ENCODE results near the gene NUP133. TPM values are rescaled to one million over a fixed set of nuclear protein-coding genes. Genes with fewer than 3 reads are reported as not detected.
"Not testable (repeated sequence)": the region's sequence is repeated elsewhere in the genome, so short reads cannot be mapped to it uniquely, and the experiment has no call there.

NUP133 gene
- total and polyA plus RNA-seq, 4 donors: 5.7 to 22.7 (median 10.4) TPM

DNA sequence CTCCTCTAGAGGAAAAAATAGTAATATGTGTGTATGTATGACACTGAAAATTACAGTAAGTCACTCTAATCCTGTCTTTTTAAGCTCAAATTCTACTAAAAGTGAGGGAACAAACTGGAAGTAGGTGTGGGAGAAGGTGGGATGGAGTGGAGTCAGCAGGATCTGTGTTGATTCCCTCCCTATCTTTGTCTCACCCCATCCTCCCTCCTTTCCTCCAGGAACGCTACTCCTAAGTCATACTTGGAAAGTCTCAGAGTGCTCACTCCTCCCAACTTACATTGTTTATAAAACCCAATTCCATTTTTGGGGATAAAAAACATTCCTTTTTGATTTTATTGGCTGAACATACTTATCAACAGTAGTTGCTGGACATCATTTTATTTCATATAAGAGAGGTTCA, 14.9 kb upstream of the NUP133 start:
- H3K9ac ChIP-seq (ENCODE audit: low read depth in 1 of 2, low read length in 2 of 2): no peak overlapping the region
- no peaks in the 10 kb centered on the region for H3K27me3 ChIP-seq (ENCODE audit: control insufficient read depth in 4 of 4, insufficient read depth in 4 of 4, low read length in 3 of 4)
- H3K4me3 ChIP-seq (ENCODE audit: low read depth in 1 of 3, low read length in 3 of 3): no peak overlapping the region
- DNase-seq (ENCODE audit: low spot score): no peak
- 88% methylated on average over 1 of the region's 1 CpG for WGBS
- H3K36me3 ChIP-seq (ENCODE audit: control insufficient read depth in 4 of 4, insufficient read depth in 3 of 4, low read depth in 1 of 4, low read length in 3 of 4): peaks cover 5 to 60% (median 24%) of the 10 kb centered on the region in 4 donors
- H3K9me3 ChIP-seq (ENCODE audit: control insufficient read depth in 4 of 4, low read length in 3 of 4): no peaks in the 10 kb centered on the region
- H3K27ac ChIP-seq (ENCODE audit: low read depth in 1 of 2, low read length in 2 of 2): no peak overlapping the region
- no peaks in the 10 kb centered on the region for H3K4me1 ChIP-seq (ENCODE audit: control insufficient read depth in 4 of 4, insufficient read depth in 4 of 4, low read length in 3 of 4)
- no peak for TF ChIP-seq YY1 (IDR thresholded peaks at IDR 0.05)

DNA sequence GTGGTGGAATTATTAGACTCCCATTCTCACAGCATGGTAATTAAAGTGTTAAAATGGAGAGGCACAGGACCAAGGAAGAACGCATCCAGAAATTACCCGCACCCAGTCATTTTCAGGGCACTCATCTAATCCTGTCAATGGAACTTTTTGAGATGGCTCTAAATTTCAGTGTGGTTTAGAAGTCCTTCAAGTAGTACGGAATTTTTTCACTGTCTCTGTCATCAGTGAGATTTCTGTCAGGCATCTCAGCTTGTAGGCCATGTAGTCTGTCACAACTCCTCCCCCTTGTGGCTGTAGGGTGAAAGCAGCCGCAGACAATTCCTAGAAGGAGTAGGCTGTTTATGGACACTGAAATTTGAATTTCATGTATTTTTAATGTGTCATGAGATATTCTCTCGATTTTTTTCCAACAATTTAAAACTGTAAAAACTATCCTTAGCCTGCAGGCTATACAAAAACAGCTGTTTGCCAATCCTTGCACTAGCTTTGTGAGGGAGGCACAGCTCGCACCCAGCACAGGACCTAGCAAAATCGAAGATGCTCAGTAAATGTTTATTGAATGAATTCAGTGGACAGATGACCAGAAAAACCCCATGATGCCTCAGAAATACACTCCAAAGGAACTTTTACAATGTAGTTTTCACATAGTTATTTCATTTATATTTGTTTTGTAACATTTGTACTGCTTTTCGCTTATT, 6.6 kb upstream of the NUP133 start:
- Histone ChIP-seq H3K4me3 (ENCODE audit: low read depth in 1 of 3, low read length in 3 of 3) (no peak overlapping the region), H3K9ac (ENCODE audit: low read depth in 1 of 2, low read length in 2 of 2) (no peak overlapping the region), H3K36me3 (ENCODE audit: control insufficient read depth in 4 of 4, insufficient read depth in 3 of 4, low read depth in 1 of 4, low read length in 3 of 4) (peaks cover 0 to 11% (median 4%) of the 10 kb centered on the region in 4 donors), H3K27ac (ENCODE audit: low read depth in 1 of 2, low read length in 2 of 2) (no peak overlapping the region), H3K9me3 (ENCODE audit: control insufficient read depth in 4 of 4, low read length in 3 of 4) (no peaks in the 10 kb centered on the region), H3K4me1 (ENCODE audit: control insufficient read depth in 4 of 4, insufficient read depth in 4 of 4, low read length in 3 of 4) (peaks cover 0 to 4% (median 1%) of the 10 kb centered on the region in 4 donors), H3K27me3 (ENCODE audit: control insufficient read depth in 4 of 4, insufficient read depth in 4 of 4, low read length in 3 of 4) (no peaks in the 10 kb centered on the region)
- peak; percentile 61 for DNase-seq (ENCODE audit: low spot score)
- TF ChIP-seq TAF1 (conservative IDR thresholded peaks at IDR 0.05) (no peak), HNF4G (IDR thresholded peaks at IDR 0.05) (no peak), RAD21 (IDR thresholded peaks at IDR 0.05) (peak; percentile 79 to 82), FOXA1 (IDR thresholded peaks at IDR 0.05) (no peak), SP1 (IDR thresholded peaks at IDR 0.05) (no peak)
- TF ChIP-seq, protein P1, sequence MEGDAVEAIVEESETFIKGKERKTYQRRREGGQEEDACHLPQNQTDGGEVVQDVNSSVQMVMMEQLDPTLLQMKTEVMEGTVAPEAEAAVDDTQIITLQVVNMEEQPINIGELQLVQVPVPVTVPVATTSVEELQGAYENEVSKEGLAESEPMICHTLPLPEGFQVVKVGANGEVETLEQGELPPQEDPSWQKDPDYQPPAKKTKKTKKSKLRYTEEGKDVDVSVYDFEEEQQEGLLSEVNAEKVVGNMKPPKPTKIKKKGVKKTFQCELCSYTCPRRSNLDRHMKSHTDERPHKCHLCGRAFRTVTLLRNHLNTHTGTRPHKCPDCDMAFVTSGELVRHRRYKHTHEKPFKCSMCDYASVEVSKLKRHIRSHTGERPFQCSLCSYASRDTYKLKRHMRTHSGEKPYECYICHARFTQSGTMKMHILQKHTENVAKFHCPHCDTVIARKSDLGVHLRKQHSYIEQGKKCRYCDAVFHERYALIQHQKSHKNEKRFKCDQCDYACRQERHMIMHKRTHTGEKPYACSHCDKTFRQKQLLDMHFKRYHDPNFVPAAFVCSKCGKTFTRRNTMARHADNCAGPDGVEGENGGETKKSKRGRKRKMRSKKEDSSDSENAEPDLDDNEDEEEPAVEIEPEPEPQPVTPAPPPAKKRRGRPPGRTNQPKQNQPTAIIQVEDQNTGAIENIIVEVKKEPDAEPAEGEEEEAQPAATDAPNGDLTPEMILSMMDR (IDR thresholded peaks at IDR 0.05; ENCODE audit: low read depth, low read length, missing input control): peak; percentile 83
- WGBS: 39% methylated on average over 8 of the region's 8 CpGs

DNA sequence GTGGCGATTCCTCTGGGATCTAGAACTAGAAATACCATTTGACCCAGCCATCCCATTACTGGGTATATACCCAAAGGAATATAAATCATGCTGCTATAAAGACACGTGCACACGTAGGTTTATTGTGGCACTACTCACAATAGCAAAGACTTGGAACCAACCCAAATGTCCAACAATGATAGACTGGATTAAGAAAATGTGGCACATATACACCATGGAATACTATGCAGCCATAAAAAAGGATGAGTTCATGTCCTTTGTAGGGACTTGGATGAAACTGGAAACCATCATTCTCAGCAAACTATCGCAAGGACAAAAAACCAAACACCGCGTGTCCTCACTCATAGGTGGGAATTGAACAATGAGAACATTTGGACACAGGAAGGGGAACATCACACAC, 3.5 kb upstream of the NUP133 start:
- not testable (repeated sequence) for H3K27ac ChIP-seq (ENCODE audit: low read depth in 1 of 2, low read length in 2 of 2); H3K36me3 ChIP-seq (ENCODE audit: control insufficient read depth in 4 of 4, insufficient read depth in 3 of 4, low read depth in 1 of 4, low read length in 3 of 4); H3K9ac ChIP-seq (ENCODE audit: low read depth in 1 of 2, low read length in 2 of 2); H3K4me3 ChIP-seq (ENCODE audit: low read depth in 1 of 3, low read length in 3 of 3); H3K27me3 ChIP-seq (ENCODE audit: control insufficient read depth in 4 of 4, insufficient read depth in 4 of 4, low read length in 3 of 4); H3K9me3 ChIP-seq (ENCODE audit: control insufficient read depth in 4 of 4, low read length in 3 of 4); DNase-seq (ENCODE audit: low spot score)
- 94% methylated on average over 6 of the region's 6 CpGs for WGBS
- H3K4me1 ChIP-seq (ENCODE audit: control insufficient read depth in 4 of 4, insufficient read depth in 4 of 4, low read length in 3 of 4): peaks cover 0 to 26% (median 15%) of the 10 kb centered on the region in 4 donors

DNA sequence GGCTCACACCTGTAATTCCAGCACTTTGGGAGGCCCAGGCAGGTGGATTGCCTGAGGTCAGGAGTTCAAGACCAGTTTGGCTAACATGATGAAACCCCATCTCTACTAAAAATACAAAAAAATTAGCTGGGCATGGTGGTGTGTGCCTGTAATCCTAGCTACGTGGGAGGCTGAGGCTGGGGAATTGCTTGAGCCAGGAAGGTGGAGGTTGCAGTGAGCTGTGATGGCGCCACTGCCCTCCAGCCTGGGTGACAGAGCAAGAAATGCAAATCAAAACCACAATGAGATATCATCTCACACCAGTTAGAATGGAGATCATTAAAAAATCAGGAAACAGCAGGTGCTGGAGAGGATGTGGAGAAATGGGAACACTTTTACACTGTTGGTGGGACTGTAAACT, 3.1 kb upstream of the NUP133 start:
- not testable (repeated sequence) for H3K36me3 ChIP-seq (ENCODE audit: control insufficient read depth in 4 of 4, insufficient read depth in 3 of 4, low read depth in 1 of 4, low read length in 3 of 4); H3K27ac ChIP-seq (ENCODE audit: low read depth in 1 of 2, low read length in 2 of 2); DNase-seq (ENCODE audit: low spot score); H3K9ac ChIP-seq (ENCODE audit: low read depth in 1 of 2, low read length in 2 of 2); H3K9me3 ChIP-seq (ENCODE audit: control insufficient read depth in 4 of 4, low read length in 3 of 4); H3K4me3 ChIP-seq (ENCODE audit: low read depth in 1 of 3, low read length in 3 of 3); H3K27me3 ChIP-seq (ENCODE audit: control insufficient read depth in 4 of 4, insufficient read depth in 4 of 4, low read length in 3 of 4)
- 85% methylated on average over 2 of the region's 2 CpGs for WGBS
- H3K4me1 ChIP-seq (ENCODE audit: control insufficient read depth in 4 of 4, insufficient read depth in 4 of 4, low read length in 3 of 4): peaks cover 0 to 29% (median 16%) of the 10 kb centered on the region in 4 donors

All from liver (tissue), 9 donors.